Esophagus squamous epithelium (tissue), 4 donors: ENCODE results near the gene P2RY14.

Experiments used
- CTCF ChIP-seq, 6 experiments: fragments of 450-650 bp in 4 of 6; fragments of 200-600 bp in 2 of 6; sonication (generic) in 2 of 6; IDR thresholded peaks; one replicate each; pipeline ENCODE4 v1.5.1; 2016 to 2019; ENCODE audit warnings: antibody characterized with exemption in 6 of 6, mild to moderate bottlenecking in 4 of 6, moderate library complexity in 4 of 6
- POLR2A ChIP-seq, 4 donors: fragments of 450-650 bp; IDR thresholded peaks; one replicate each; pipeline ENCODE4 v1.6.1; 2017; ENCODE audit warnings: antibody characterized with exemption in 4 of 4, mild to moderate bottlenecking in 4 of 4, moderate library complexity in 3 of 4

- TF ChIP-seq CTCF (IDR thresholded peaks at IDR 0.05): no peak
- no peak for TF ChIP-seq POLR2A (IDR thresholded peaks at IDR 0.05)
Observed at GRCh38 chr3:151314137-151314536, 35.8 kb upstream of the P2RY14 start.
